ENCODE results near the gene ARHGEF16. TPM values are rescaled to one million over a fixed set of nuclear protein-coding genes. Genes with fewer than 3 reads are reported as not detected.

Gene ARHGEF16
- total and polyA plus RNA-seq, 2 experiments from 2014 or later: not detected

DNA sequence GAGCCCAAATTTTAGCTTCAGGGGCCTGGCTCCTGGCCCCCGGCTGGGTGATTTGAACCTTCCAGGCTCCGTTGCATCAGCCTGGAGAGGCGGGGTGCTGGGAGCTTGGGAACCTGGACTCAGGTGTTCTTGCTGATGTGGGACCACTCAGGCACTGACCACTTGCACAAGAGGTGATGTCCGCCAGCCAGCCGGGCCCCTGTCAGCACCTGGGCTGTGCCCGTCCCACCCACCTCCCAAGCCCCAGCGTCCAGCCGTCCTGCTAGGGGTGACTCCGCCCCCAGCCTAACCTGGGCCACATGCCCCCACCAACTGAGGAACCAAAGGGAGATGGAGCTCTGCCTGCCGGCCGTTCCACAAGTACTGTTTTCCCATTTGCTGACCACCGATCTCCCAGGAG is 47.4 kb upstream of the ARHGEF16 start:
- no peaks in the 10 kb centered on the region for H4K20me1 ChIP-seq (ENCODE audit: insufficient read depth)
- no peaks in the 10 kb centered on the region for H3K9me2 ChIP-seq (ENCODE audit: insufficient read depth)
- 61 to 66% methylated on average over 11 of the region's 12 CpGs for WGBS, 2 experiments (ENCODE audit: low coverage in 1 of 2, low lambda C conversion rate in 2 of 2, missing lambda C conversion rate in 2 of 2)
- no peak overlapping the region for H3K27ac ChIP-seq
- no peak overlapping the region for H2AFZ ChIP-seq
- no peaks in the 10 kb centered on the region for H3F3A ChIP-seq (ENCODE audit: insufficient read depth)
- no peak overlapping the region for H3K4me2 ChIP-seq (ENCODE audit: unreplicated experiment)
- peaks cover 9% of the 10 kb centered on the region for H3K27me3 ChIP-seq (replicated peaks; ENCODE audit: insufficient read depth)
- no peaks in the 10 kb centered on the region for H3K36me3 ChIP-seq (ENCODE audit: low read depth)
- H3K4me3 ChIP-seq: no peak overlapping the region
- no peak for DNase-seq
- H3K79me2 ChIP-seq (ENCODE audit: insufficient read depth): no peaks in the 10 kb centered on the region
- H3K4me1 ChIP-seq (ENCODE audit: insufficient read depth): no peaks in the 10 kb centered on the region
- H3K9me3 ChIP-seq (ENCODE audit: low read depth): no peaks in the 10 kb centered on the region
- no peak overlapping the region for H3K9ac ChIP-seq
- TF ChIP-seq EZH2phosphoT487 (IDR thresholded peaks at IDR 0.05; ENCODE audit: insufficient read depth, low read depth) (no peak), EZH2 (IDR thresholded peaks at IDR 0.05; ENCODE audit: insufficient read depth, poor library complexity, severe bottlenecking) (no peak)
- in situ Hi-C loops (cut with MboI): no loop called here

DNA sequence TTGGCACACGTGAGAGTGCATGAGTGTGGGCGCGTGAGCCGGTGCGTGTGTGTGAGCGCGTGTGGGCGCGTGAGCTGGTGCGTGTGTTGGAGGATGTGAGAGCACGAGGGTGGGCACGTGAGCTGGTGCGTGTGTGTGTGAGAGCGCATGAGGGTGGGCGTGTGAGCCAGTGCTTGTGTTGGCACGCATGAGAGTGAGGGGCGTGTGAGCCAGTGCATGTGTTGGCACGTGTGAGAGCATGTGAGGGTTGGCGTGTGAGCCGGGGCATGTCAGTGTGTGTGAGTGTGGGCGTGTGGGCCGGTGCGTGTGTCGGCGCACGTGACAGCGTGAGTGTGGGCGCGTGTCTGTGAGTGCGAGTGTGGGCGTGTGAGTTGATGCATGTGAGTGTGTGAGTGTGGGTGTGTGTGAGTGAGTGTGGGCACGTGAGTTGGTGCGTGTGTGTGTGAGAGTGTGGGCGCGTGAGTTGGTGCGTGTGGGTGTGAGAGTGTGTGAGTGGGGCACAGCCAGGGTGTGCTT is 45.7 kb upstream of the ARHGEF16 start:
- Histone ChIP-seq H3F3A (ENCODE audit: insufficient read depth) (no peaks in the 10 kb centered on the region), H3K9me2 (ENCODE audit: insufficient read depth) (no peaks in the 10 kb centered on the region), H3K4me3 (no peak overlapping the region), H3K4me2 (ENCODE audit: unreplicated experiment) (no peak overlapping the region), H3K9me3 (ENCODE audit: low read depth) (no peaks in the 10 kb centered on the region), H3K4me1 (ENCODE audit: insufficient read depth) (no peaks in the 10 kb centered on the region), H4K20me1 (ENCODE audit: insufficient read depth) (no peaks in the 10 kb centered on the region), H3K27me3 (replicated peaks; ENCODE audit: insufficient read depth) (peaks cover 13% of the 10 kb centered on the region), H2AFZ (no peak overlapping the region), H3K79me2 (ENCODE audit: insufficient read depth) (no peaks in the 10 kb centered on the region), H3K9ac (no peak overlapping the region), H3K36me3 (ENCODE audit: low read depth) (no peaks in the 10 kb centered on the region), H3K27ac (no peak overlapping the region)
- TF ChIP-seq EZH2phosphoT487 (IDR thresholded peaks at IDR 0.05; ENCODE audit: insufficient read depth, low read depth) (no peak), EZH2 (IDR thresholded peaks at IDR 0.05; ENCODE audit: insufficient read depth, poor library complexity, severe bottlenecking) (no peak)
- 92 to 95% methylated on average over 21 to 36 of the region's 36 CpGs for WGBS, 2 experiments (ENCODE audit: low coverage in 1 of 2, low lambda C conversion rate in 2 of 2, missing lambda C conversion rate in 2 of 2)
- no peak for DNase-seq
- in situ Hi-C loops (cut with MboI): no loop called here

GRCh38 chr1:3409366-3410141 is 44.9 kb upstream of the ARHGEF16 start:
- H3K9me3 ChIP-seq (ENCODE audit: low read depth): no peaks in the 10 kb centered on the region
- H3K9ac ChIP-seq: no peak overlapping the region
- no peaks in the 10 kb centered on the region for H3K36me3 ChIP-seq (ENCODE audit: low read depth)
- H3K27ac ChIP-seq: no peak overlapping the region
- in situ Hi-C loops (cut with MboI): loop anchor here (10.0 kb wide), 1 partner anchor 395 kb away; no protein-coding TSS in a partner anchor
- no peak for TF ChIP-seq EZH2phosphoT487 (IDR thresholded peaks at IDR 0.05; ENCODE audit: insufficient read depth, low read depth)
- TF ChIP-seq EZH2 (IDR thresholded peaks at IDR 0.05; ENCODE audit: insufficient read depth, poor library complexity, severe bottlenecking): no peak
- H4K20me1 ChIP-seq (ENCODE audit: insufficient read depth): no peaks in the 10 kb centered on the region
- no peak for DNase-seq
- H2AFZ ChIP-seq: no peak overlapping the region
- H3K27me3 ChIP-seq (replicated peaks; ENCODE audit: insufficient read depth): peaks cover 13% of the 10 kb centered on the region
- no peak overlapping the region for H3K4me3 ChIP-seq
- H3K9me2 ChIP-seq (ENCODE audit: insufficient read depth): no peaks in the 10 kb centered on the region
- no peak overlapping the region for H3K4me2 ChIP-seq (ENCODE audit: unreplicated experiment)
- WGBS, 2 experiments (ENCODE audit: low coverage in 1 of 2, low lambda C conversion rate in 2 of 2, missing lambda C conversion rate in 2 of 2): 77 to 78% methylated on average over 18 to 19 of the region's 19 CpGs
- no peaks in the 10 kb centered on the region for H3K79me2 ChIP-seq (ENCODE audit: insufficient read depth)
- no peaks in the 10 kb centered on the region for H3K4me1 ChIP-seq (ENCODE audit: insufficient read depth)
- no peaks in the 10 kb centered on the region for H3F3A ChIP-seq (ENCODE audit: insufficient read depth)

GRCh38 chr1:3410142-3410925 is 44.1 kb upstream of the ARHGEF16 start:
- no peak overlapping the region for H3K9ac ChIP-seq
- TF ChIP-seq EZH2phosphoT487 (IDR thresholded peaks at IDR 0.05; ENCODE audit: insufficient read depth, low read depth) (no peak), EZH2 (IDR thresholded peaks at IDR 0.05; ENCODE audit: insufficient read depth, poor library complexity, severe bottlenecking) (no peak)
- H3K4me3 ChIP-seq: no peak overlapping the region
- no peaks in the 10 kb centered on the region for H3K79me2 ChIP-seq (ENCODE audit: insufficient read depth)
- H3K9me2 ChIP-seq (ENCODE audit: insufficient read depth): no peaks in the 10 kb centered on the region
- no peaks in the 10 kb centered on the region for H3K4me1 ChIP-seq (ENCODE audit: insufficient read depth)
- H3F3A ChIP-seq (ENCODE audit: insufficient read depth): no peaks in the 10 kb centered on the region
- H3K4me2 ChIP-seq (ENCODE audit: unreplicated experiment): no peak overlapping the region
- DNase-seq: peak; percentile 91
- H2AFZ ChIP-seq: no peak overlapping the region
- no peaks in the 10 kb centered on the region for H3K36me3 ChIP-seq (ENCODE audit: low read depth)
- 35 to 42% methylated on average over 21 of the region's 21 CpGs for WGBS, 2 experiments (ENCODE audit: low coverage in 1 of 2, low lambda C conversion rate in 2 of 2, missing lambda C conversion rate in 2 of 2)
- H3K9me3 ChIP-seq (ENCODE audit: low read depth): no peaks in the 10 kb centered on the region
- H4K20me1 ChIP-seq (ENCODE audit: insufficient read depth): no peaks in the 10 kb centered on the region
- in situ Hi-C loops (cut with MboI): loop anchor here (10.0 kb wide), 1 partner anchor 396 kb away; no protein-coding TSS in a partner anchor
- peaks cover 13% of the 10 kb centered on the region for H3K27me3 ChIP-seq (replicated peaks; ENCODE audit: insufficient read depth)
- no peak overlapping the region for H3K27ac ChIP-seq

All from GM23248 (cell line).